ENCODE measurements around the gene TUBGCP2.

TUBGCP2 gene

DNA sequence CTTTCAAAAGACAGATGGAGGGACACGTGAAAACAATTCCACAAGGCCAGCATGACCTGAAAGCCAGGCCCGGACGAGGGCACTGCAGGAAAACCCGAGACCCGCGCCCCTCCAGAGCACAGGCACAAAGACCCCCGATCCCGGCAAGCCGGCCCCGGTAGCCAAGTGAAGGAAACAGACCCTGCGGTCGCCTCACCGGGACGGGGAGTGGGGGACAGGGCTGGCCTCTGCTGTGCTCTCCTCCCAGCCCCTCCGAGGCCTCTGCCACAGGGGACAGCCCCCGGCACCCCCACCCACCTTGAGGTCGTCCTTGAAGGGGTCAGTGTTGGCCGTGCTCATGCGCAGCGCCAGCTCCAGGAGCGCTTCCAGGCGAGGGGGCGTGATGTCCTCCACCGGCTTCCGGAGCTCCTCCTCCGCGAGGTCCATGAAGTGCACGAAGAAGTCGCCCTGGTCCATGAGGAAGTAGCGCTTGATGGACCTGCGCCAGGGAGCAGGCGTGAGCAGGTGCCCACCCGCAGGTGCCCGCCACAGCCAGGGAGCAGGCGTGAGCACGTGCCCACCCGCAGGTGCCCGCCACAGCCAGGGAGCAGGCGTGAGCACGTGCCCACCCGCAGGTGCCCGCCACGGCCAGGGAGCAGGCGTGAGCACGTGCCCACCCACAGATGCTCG is 20.7 kb downstream of the TUBGCP2 start:
- H3K27me3 Mint-ChIP-seq (ENCODE audit: low read depth), result no peaks in the 10 kb centered on the region
- H3K4me1 Mint-ChIP-seq (ENCODE audit: low read depth), result peaks cover 5% of the 10 kb centered on the region
- peaks cover 45% of the 10 kb centered on the region for H3K36me3 Mint-ChIP-seq (ENCODE audit: low read depth)
- H3K27ac Mint-ChIP-seq, result no peak overlapping the region
- no peak overlapping the region for H3K4me3 Mint-ChIP-seq
- no peaks in the 10 kb centered on the region for H3K9me3 Mint-ChIP-seq

DNA sequence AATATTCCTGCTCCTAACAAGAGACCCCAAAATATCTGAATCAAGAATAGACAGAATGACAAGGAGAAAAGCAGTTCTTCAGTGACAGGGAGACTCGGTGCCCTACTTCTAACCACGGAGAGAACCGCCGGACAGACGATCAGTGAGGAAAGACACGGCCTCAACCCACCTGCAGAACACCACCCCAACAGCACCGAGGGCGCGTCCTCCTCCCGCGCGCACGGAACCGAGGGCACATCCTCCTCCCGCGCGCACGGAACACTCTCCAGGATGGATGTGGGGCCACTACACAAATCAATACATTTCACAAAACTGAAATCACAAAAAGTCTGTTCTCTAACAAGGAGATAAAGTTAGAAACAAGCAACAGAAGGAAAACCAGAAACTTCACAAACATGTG is 22.3 kb downstream of the TUBGCP2 start:
- H3K9me3 Mint-ChIP-seq, result no peaks in the 10 kb centered on the region
- H3K36me3 Mint-ChIP-seq (ENCODE audit: low read depth), result peaks cover 49% of the 10 kb centered on the region
- no peak overlapping the region for H3K27ac Mint-ChIP-seq
- H3K27me3 Mint-ChIP-seq (ENCODE audit: low read depth), result no peaks in the 10 kb centered on the region
- peaks cover 5% of the 10 kb centered on the region for H3K4me1 Mint-ChIP-seq (ENCODE audit: low read depth)
- no peak overlapping the region for H3K4me3 Mint-ChIP-seq

DNA sequence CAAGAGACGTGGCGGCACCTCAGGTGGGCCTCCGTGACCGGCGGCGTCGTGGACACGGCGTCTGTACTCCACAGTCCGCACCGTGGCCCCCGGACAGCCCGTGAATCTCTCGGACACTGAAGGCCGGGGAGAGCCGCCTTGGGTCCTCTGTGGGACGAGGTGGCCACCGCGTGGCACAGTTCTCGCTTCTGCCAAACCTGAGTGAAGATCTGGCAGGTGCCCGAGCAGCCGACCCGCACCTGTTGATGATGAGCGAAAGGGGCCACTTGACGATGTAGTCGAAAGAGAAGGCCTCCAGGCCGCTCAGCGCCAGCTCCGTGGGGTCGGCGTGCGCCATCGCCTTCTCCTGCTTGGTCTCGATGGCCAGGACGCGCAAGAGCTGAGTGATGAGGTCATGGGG is 23.5 kb downstream of the TUBGCP2 start:
- Mint-ChIP-seq H3K4me3 (no peak overlapping the region), H3K4me1 (ENCODE audit: low read depth) (peaks cover 5% of the 10 kb centered on the region), H3K27ac (no peak overlapping the region), H3K9me3 (no peaks in the 10 kb centered on the region), H3K27me3 (ENCODE audit: low read depth) (no peaks in the 10 kb centered on the region), H3K36me3 (ENCODE audit: low read depth) (peaks cover 44% of the 10 kb centered on the region)

DNA sequence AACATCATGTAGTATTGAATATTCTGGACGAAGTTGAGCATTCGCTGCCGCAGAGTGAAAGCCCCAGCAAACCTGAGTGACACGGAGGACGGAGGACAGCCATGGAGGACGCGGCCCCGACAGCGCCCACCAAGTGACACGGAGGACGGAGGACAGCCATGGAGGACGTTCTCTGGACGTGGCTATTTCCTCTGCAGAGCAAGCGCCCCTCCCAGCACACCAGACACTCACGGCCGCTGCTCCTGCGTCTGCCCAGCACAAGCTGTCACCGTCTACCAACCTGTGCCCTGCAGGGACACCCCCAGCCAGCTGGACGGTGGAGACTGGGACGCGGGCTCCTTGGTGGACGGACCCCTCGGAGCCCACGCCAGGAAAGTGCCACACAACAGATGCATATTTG is 24.7 kb downstream of the TUBGCP2 start:
- Mint-ChIP-seq H3K4me1 (ENCODE audit: low read depth) (peaks cover 11% of the 10 kb centered on the region), H3K36me3 (ENCODE audit: low read depth) (peaks cover 44% of the 10 kb centered on the region), H3K27ac (no peak overlapping the region), H3K4me3 (no peak overlapping the region), H3K9me3 (no peaks in the 10 kb centered on the region), H3K27me3 (ENCODE audit: low read depth) (no peaks in the 10 kb centered on the region)

DNA sequence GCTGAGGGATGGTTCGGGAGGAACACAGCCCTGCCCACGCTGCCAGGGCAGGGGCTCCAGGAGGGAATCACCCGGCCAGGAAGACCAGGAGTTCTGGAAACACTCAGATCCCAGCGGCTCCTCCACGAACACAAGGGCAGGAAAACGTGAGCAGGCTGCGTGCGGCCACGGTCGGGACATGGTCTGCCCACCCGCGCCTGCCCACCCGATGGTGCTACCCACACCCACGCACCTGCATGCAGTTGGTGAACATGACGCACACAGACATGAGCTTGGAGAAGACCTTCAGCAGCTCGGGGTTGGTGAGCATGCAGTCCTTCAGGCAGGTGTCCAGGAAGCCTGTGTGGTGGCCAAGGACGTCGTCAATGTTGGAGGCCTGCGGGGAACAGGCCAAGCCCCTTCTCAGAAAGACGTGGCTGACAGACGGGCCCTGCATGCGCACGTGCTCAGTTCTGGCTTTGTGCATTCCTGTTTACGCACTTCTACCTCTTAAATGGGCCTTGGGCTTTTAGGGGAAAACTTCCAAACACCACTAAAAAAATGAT is 25.8 kb downstream of the TUBGCP2 start:
- H3K27ac Mint-ChIP-seq, result no peak overlapping the region
- peaks cover 51% of the 10 kb centered on the region for H3K36me3 Mint-ChIP-seq (ENCODE audit: low read depth)
- no peaks in the 10 kb centered on the region for H3K27me3 Mint-ChIP-seq (ENCODE audit: low read depth)
- H3K9me3 Mint-ChIP-seq, result no peaks in the 10 kb centered on the region
- peaks cover 21% of the 10 kb centered on the region for H3K4me1 Mint-ChIP-seq (ENCODE audit: low read depth)
- no peak overlapping the region for H3K4me3 Mint-ChIP-seq

DNA sequence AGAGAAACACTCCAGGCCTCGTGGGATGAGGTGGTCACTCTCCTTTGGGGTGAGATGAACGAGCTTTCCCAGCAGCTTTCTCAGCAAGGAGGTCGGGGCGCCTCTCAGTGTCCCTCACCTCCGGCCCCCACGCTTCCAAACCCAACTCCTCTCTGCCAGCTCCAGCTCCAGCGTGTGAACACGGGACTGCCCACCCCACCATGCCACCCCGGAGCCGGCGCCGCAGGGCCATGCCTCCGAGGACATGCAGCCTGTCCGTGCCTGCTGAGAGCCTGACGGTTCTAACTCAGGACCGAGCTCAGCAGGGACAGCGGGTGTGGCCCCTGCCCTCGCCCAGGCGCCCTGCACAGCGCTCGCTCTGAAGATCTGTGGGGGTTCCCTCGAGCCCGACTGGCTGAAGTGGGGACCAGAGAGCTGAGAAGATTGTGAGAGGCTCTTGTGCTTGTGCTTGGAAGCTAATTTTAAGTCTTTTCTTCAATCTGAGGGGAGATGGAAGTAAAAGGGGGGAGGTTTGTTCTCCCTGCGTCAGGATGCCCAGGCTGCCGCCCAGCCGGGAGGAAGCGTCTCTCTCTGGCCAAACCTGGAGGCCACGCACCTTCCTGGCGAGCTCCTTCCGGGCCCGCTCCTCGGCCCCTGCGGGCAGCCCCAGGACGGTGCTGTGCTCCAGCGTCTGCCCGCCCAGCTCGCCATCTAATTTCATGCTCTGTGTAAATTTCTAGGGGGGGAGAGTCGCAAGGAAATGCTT is 26.9 kb downstream of the TUBGCP2 start:
- Mint-ChIP-seq H3K27ac (no peak overlapping the region), H3K9me3 (no peaks in the 10 kb centered on the region), H3K4me1 (ENCODE audit: low read depth) (peaks cover 19% of the 10 kb centered on the region), H3K4me3 (no peak overlapping the region), H3K27me3 (ENCODE audit: low read depth) (no peaks in the 10 kb centered on the region), H3K36me3 (ENCODE audit: low read depth) (peaks cover 45% of the 10 kb centered on the region)

DNA sequence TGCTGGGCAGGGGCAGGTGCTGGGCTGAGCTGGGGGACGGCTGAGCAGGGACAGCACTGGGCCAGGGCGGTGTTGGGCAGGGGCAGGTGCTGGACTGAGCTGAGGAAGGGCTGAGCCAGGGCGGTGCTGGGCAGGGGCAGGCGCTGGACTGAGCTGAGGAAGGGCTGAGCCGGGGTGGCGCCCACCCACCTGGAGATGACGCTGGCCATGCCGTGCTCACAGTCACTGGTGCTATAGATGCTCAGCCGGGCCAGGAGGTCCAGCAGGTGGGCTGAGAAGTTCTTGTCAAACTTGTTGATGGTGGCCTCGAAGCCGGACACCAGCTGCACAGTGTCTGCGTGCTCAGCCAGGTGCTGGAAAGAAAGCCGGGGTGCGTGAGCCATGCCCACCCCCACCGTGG is 27.6 kb downstream of the TUBGCP2 start:
- Mint-ChIP-seq H3K4me3 (no peak overlapping the region), H3K4me1 (ENCODE audit: low read depth) (peaks cover 16% of the 10 kb centered on the region), H3K27me3 (ENCODE audit: low read depth) (no peaks in the 10 kb centered on the region), H3K36me3 (ENCODE audit: low read depth) (peaks cover 38% of the 10 kb centered on the region), H3K9me3 (no peaks in the 10 kb centered on the region), H3K27ac (no peak overlapping the region)

DNA sequence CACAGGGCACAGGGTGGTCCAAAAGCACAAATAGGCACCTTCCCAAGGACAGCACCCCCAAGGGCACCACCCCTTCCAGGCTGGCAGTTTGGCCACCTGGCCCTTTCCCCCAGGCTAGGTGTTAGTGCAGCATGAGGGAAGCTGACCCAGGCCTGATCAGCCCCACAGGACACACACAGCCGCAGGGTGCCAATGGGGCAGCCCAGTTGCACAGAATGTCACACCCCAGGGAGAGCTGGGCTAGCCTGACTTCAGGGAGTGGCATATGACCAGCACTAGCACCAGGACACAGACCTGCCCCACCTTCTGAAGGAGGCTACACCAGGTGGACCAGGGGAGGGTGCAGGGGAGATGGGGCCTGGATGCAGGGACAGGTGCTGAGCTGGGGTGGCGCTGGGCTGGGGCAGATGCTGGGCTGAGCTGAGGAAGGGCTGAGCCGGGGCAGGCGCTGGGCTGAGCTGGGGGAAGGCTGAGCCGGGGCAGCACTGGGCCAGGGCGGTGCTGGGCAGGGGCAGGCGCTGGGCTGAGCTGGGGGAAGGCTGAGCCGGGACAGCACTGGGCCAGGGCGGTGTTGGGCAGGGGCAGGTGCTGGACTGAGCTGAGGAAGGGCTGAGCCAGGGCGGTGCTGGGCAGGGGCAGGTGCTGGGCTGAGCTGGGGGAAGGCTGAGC is 28.1 kb downstream of the TUBGCP2 start:
- Mint-ChIP-seq H3K36me3 (ENCODE audit: low read depth) (peaks cover 37% of the 10 kb centered on the region), H3K27ac (no peak overlapping the region), H3K4me3 (no peak overlapping the region), H3K4me1 (ENCODE audit: low read depth) (peaks cover 16% of the 10 kb centered on the region), H3K9me3 (no peaks in the 10 kb centered on the region), H3K27me3 (ENCODE audit: low read depth) (no peaks in the 10 kb centered on the region)

DNA sequence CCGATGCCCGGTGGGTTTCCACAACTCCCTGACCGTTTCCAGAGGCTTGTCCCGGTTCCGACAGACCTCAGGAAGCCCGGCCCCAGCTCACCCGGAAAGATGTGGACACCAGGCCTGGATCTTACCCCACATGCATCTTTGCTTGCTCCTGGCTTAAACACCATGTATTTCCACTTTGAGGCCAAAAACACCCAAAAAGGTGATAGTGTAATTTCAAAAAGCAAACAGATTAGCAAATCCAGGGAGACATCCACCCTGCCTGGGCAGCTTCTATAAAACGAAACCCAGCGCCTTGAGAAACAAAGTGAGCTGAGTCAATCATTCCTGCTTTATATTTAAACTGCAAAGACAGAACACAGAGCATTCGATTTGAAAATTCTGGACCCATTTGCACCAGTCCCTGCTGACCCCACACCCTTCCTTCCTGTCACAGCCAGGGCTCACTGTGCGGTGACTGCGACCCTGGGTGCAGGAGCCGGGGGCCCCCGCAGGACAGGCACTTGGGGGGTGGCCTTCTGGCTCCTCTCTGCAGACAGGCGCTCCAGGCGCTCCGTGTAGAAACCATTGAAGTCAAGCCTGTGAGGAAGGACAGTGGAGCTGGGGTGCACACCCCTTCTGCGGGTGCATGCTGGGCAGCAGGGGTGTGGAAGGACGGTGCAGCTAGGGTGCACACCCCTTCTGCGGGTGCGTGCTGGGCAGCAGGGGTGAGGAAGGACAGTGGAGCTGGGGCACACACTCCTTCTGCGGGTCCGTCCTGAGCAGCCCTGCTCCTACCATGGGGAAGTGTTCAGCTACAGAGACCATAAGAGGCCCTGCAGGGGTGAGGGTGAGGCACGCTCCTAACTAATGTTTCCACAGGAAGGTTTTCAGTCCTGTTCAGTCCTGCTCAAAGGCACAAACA is 29.1 kb downstream of the TUBGCP2 start:
- H3K4me3 Mint-ChIP-seq, result no peak overlapping the region
- peaks cover 33% of the 10 kb centered on the region for H3K36me3 Mint-ChIP-seq (ENCODE audit: low read depth)
- H3K27me3 Mint-ChIP-seq (ENCODE audit: low read depth), result no peaks in the 10 kb centered on the region
- no peaks in the 10 kb centered on the region for H3K9me3 Mint-ChIP-seq
- no peak overlapping the region for H3K27ac Mint-ChIP-seq
- peaks cover 17% of the 10 kb centered on the region for H3K4me1 Mint-ChIP-seq (ENCODE audit: low read depth)

DNA sequence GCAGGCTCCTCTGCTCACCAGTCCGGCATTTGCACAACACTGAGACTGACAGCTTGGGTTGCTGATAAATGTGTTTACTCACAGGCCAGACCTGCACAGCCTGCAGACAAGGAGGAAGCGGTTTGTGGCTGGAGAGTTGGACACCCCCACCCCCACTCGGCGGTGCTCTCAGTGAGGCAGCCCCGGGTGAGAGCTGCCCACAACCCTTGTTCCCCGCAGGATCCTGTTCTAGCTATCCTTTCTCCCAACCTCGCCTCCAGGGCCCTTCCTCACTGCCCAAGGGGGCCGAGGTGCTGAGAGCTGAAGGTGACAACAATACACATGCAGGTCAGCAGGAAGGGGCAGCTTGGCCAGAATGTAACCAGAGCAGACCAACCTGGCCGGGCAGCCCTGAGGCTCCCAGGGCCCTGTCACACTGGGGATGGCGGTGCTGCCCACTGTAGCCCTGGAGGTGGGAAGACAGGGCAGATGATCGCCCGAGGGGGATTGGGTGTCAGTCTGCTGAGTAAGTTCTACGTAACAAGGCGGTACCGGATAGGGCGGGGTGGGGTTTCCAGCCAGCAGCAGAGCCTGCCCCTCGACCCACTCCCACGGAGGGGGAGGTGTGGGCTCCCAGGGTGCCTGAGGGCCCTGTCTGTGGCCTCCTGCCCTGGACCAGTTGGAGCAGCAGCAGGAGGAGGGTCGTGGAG is 30.0 kb downstream of the TUBGCP2 start:
- peak overlapping the region; percentile 86 for H3K4me3 Mint-ChIP-seq
- no peaks in the 10 kb centered on the region for H3K9me3 Mint-ChIP-seq
- H3K36me3 Mint-ChIP-seq (ENCODE audit: low read depth), result peaks cover 26% of the 10 kb centered on the region
- H3K27me3 Mint-ChIP-seq (ENCODE audit: low read depth), result no peaks in the 10 kb centered on the region
- H3K27ac Mint-ChIP-seq, result peak overlapping the region; percentile 95
- peaks cover 17% of the 10 kb centered on the region for H3K4me1 Mint-ChIP-seq (ENCODE audit: low read depth)

DNA sequence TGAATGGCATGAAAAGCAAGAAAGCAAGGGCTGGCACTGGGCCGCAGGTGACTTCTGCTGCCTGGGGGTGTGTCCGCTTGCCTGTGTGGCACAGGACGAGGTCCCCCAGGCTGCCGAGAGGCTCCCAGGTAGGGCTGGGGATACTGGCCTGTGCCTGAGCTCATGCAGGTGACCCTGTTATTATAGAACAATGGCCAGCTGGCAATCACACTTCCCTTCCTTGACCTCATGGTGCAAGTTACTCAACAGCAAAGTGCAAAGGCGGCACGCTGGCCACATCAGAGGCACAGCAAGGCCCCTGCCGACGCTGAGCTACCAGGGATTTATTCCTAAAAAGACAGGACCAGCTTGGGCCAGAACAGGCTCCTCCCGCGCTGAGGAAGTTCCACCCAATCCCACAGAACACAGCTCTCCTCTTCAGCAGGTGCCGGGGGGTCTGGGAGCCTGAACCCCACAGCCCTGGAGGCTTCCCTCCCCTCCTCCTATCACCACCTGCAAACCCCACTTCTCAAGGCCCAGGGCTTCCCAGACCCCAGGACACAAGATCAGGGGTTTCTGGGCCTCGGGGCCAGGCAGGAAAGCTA is 30.6 kb downstream of the TUBGCP2 start:
- Mint-ChIP-seq H3K27me3 (ENCODE audit: low read depth) (no peaks in the 10 kb centered on the region), H3K9me3 (no peaks in the 10 kb centered on the region), H3K27ac (peak overlapping the region; percentile 95), H3K4me1 (ENCODE audit: low read depth) (peaks cover 17% of the 10 kb centered on the region), H3K36me3 (ENCODE audit: low read depth) (peaks cover 25% of the 10 kb centered on the region), H3K4me3 (peak overlapping the region; percentile 86)

DNA sequence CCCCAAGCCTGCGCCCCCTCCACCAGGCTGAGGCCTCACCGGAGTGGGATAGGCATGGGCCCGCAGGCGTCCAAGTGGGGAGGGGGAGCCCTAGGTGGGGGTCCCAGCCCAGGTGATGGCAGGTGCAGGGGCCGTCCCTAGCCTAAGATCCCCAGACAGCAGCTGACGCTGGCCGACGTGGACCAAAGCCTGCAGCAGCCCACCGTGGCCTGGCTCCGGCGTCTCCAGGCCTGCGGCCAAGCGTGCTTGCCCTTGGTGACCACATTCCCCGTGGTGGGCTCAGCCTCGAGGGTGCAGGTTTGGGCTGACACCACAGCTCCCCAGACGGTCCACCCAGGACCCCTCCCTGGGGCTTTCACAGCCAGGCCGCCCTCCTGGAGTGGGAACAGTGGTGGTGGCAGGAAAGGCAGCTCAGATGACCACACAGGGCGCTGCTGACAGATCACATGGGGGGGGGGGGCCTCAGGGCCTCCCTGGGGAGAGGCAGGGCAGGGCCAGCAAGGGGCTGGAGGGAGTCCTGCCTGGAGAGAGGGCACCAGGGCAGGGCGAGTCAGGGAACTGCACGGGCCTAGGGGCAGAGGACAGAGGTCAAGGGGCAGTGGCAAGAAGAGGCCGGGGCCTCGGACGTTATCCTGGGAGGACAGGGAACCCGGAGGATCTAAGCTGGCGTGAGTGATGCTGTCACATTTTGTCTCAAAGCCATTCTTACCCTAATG is 31.2 kb downstream of the TUBGCP2 start:
- Mint-ChIP-seq H3K9me3 (no peaks in the 10 kb centered on the region), H3K4me1 (ENCODE audit: low read depth) (peaks cover 17% of the 10 kb centered on the region), H3K27ac (peak overlapping the region; percentile 95), H3K36me3 (ENCODE audit: low read depth) (peaks cover 25% of the 10 kb centered on the region), H3K4me3 (peak overlapping the region; percentile 86), H3K27me3 (ENCODE audit: low read depth) (no peaks in the 10 kb centered on the region)

Data from T-helper 1 cell treated with Interleukin-12 subunit alpha and Interleukin-12 subunit beta and Interleukin-4 antibody, amounts not matched to agents 30 μg/mL and 1 μg/mL, for 36 hours (primary cell).